ENCODE results near the gene PLA2G1B.

The PLA2G1B gene

DNA sequence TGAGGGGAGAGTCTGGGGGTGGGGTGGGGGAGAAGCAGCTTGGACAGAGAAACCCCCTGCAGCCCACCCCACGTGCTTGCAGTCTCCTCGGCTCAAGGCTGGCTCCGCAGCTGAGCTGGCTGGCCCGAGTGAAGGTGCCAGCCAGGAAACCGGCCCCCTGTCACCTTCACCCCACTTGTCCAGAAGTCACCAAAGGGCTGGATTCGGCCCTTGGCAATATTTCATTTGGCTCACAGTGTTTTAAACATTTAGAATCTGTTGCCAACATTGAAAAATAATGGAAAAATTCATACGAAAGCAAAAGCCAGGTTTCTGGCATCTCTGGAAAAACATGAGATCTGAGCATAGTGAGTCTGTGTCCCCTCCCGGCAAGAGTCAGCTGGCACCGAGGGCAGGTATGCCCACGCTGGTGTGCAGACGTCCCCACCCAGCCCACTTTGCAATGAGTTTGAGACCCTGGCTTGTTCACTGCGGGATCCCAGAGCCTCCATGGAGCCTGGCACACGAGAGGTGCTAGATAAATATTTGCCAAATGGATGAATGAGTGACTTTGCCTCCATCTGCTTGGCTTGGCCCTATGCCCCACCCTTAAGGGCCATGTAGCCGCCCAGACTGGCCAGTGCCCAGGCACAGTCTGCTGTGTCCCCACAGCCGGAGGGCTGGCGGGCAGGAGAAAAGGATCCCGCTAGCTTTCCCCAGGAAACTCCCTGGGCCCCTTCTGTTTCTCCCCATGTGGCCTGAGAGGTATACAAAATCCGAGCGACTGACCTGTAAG is 23.2 kb upstream of the PLA2G1B start:
- H3K9ac ChIP-seq (ENCODE audit: low read depth, low read length): no peak overlapping the region

GRCh38 chr12:120347766-120348165 is 20.2 kb upstream of the PLA2G1B start:
- Histone ChIP-seq H3K9ac (ENCODE audit: low read depth, low read length) (no peak overlapping the region), H4K20me1 (ENCODE audit: insufficient read depth, low read length) (no peaks in the 10 kb centered on the region), H3K9me3 (ENCODE audit: insufficient read depth, low read length, severe bottlenecking) (no peaks in the 10 kb centered on the region), H3K4me1 (ENCODE audit: insufficient read depth, low read length) (no peaks in the 10 kb centered on the region), H3K4me3 (ENCODE audit: low read depth in 1 of 2, low read length in 2 of 2) (no peak overlapping the region), H3K27me3 (ENCODE audit: insufficient read depth, low read length, poor library complexity) (no peaks in the 10 kb centered on the region), H3K79me2 (ENCODE audit: insufficient read depth, low read length) (no peaks in the 10 kb centered on the region), H2AFZ (ENCODE audit: low read depth, low read length) (no peak overlapping the region), H3K36me3 (ENCODE audit: insufficient read depth, low read length) (no peaks in the 10 kb centered on the region), H3K4me2 (ENCODE audit: insufficient read depth, low read length) (no peak overlapping the region), H3K27ac (ENCODE audit: low read length) (no peak overlapping the region)
- no peak for TF ChIP-seq CTCF (IDR thresholded peaks at IDR 0.05; ENCODE audit: borderline replicate concordance, extremely low read depth, low read length, poor library complexity, severe bottlenecking)
- TF ChIP-seq EZH2 (IDR thresholded peaks at IDR 0.05; ENCODE audit: borderline replicate concordance, low read depth, low read length, severe bottlenecking): no peak
- DNase-seq (no peak), ATAC-seq (ENCODE audit: insufficient read depth, low read depth) (no peak)

More for the DNA sequence above, 23.2 kb upstream of the PLA2G1B start:
- Histone ChIP-seq H3K79me2 (ENCODE audit: insufficient read depth, low read length) (no peaks in the 10 kb centered on the region), H3K27ac (ENCODE audit: low read length) (no peak overlapping the region), H2AFZ (ENCODE audit: low read depth, low read length) (no peak overlapping the region), H3K4me3 (ENCODE audit: low read depth in 1 of 2, low read length in 2 of 2) (no peak overlapping the region), H3K9me3 (ENCODE audit: insufficient read depth, low read length, severe bottlenecking) (no peaks in the 10 kb centered on the region), H3K27me3 (ENCODE audit: insufficient read depth, low read length, poor library complexity) (no peaks in the 10 kb centered on the region), H3K4me1 (ENCODE audit: insufficient read depth, low read length) (no peaks in the 10 kb centered on the region), H3K4me2 (ENCODE audit: insufficient read depth, low read length) (no peak overlapping the region), H4K20me1 (ENCODE audit: insufficient read depth, low read length) (no peaks in the 10 kb centered on the region), H3K36me3 (ENCODE audit: insufficient read depth, low read length) (no peaks in the 10 kb centered on the region)
- no peak for DNase-seq
- TF ChIP-seq EZH2 (IDR thresholded peaks at IDR 0.05; ENCODE audit: borderline replicate concordance, low read depth, low read length, severe bottlenecking) (no peak), CTCF (IDR thresholded peaks at IDR 0.05; ENCODE audit: borderline replicate concordance, extremely low read depth, low read length, poor library complexity, severe bottlenecking) (no peak)
- ATAC-seq (ENCODE audit: insufficient read depth, low read depth): no peak

GRCh38 chr12:120346681-120347080 is 19.1 kb upstream of the PLA2G1B start:
- DNase-seq (no peak), ATAC-seq (ENCODE audit: insufficient read depth, low read depth) (no peak)
- H2AFZ ChIP-seq (ENCODE audit: low read depth, low read length): no peak overlapping the region
- no peaks in the 10 kb centered on the region; the same call in 1 of the 2 replicates for H4K20me1 ChIP-seq (ENCODE audit: insufficient read depth, low read length)
- H3K27ac ChIP-seq (ENCODE audit: low read length): no peak overlapping the region
- TF ChIP-seq EZH2 (IDR thresholded peaks at IDR 0.05; ENCODE audit: borderline replicate concordance, low read depth, low read length, severe bottlenecking) (no peak), CTCF (IDR thresholded peaks at IDR 0.05; ENCODE audit: borderline replicate concordance, extremely low read depth, low read length, poor library complexity, severe bottlenecking) (no peak)
- H3K27me3 ChIP-seq (ENCODE audit: insufficient read depth, low read length, poor library complexity): no peaks in the 10 kb centered on the region
- H3K4me2 ChIP-seq (ENCODE audit: insufficient read depth, low read length): no peak overlapping the region
- no peak overlapping the region for H3K4me3 ChIP-seq (ENCODE audit: low read depth in 1 of 2, low read length in 2 of 2)
- H3K9ac ChIP-seq (ENCODE audit: low read depth, low read length): no peak overlapping the region
- H3K9me3 ChIP-seq (ENCODE audit: insufficient read depth, low read length, severe bottlenecking): no peaks in the 10 kb centered on the region
- H3K4me1 ChIP-seq (ENCODE audit: insufficient read depth, low read length): no peaks in the 10 kb centered on the region
- H3K36me3 ChIP-seq (ENCODE audit: insufficient read depth, low read length): no peaks in the 10 kb centered on the region
- H3K79me2 ChIP-seq (ENCODE audit: insufficient read depth, low read length): no peaks in the 10 kb centered on the region
